ENCODE data around the gene ZNF697. TPM values are rescaled to one million over a fixed set of nuclear protein-coding genes. Genes with fewer than 3 reads are reported as not detected.

ZNF697 gene
- total and polyA plus RNA-seq, 2 donors (not counting 1 experiment from before 2014, with no cell fraction given): not detected

GRCh38 chr1:119687434-119688079 is 39.5 kb upstream of the ZNF697 start:
- no peak overlapping the region for H3K4me3 Mint-ChIP-seq
- TF ChIP-seq CTCF (IDR thresholded peaks at IDR 0.05) (no peak), EZH2 (IDR thresholded peaks at IDR 0.05; ENCODE audit: borderline replicate concordance, insufficient read depth, low read depth, low read length, poor library complexity, severe bottlenecking) (no peak)

GRCh38 chr1:119686661-119687060 is 38.6 kb upstream of the ZNF697 start:
- no peaks in the 10 kb centered on the region for H3K4me1 ChIP-seq (ENCODE audit: control insufficient read depth in 2 of 2, insufficient read depth in 2 of 2, low read length in 2 of 2)
- intact Hi-C loops (cut with micrococcal nuclease): no loop called here
- H4K20me1 ChIP-seq (ENCODE audit: control insufficient read depth, insufficient read depth, low read length, poor library complexity, severe bottlenecking): no peaks in the 10 kb centered on the region
- DNase-seq (no peak), ATAC-seq (ENCODE audit: low read depth) (no peak)
- H3K4me2 ChIP-seq (replicated peaks; ENCODE audit: low read depth, low read length, poor library complexity, severe bottlenecking): no peak overlapping the region
- no peak overlapping the region for H3K4me3 Mint-ChIP-seq
- peaks cover 8% of the 10 kb centered on the region for H3K27me3 Mint-ChIP-seq
- no peak overlapping the region for H2AFZ ChIP-seq (ENCODE audit: insufficient read depth, low read depth, low read length, poor library complexity, severe bottlenecking)
- WGBS (ENCODE audit: insufficient coverage): no CpG with 5 or more reads among the region's 3 CpGs
- TF ChIP-seq CTCF (IDR thresholded peaks at IDR 0.05) (no peak), EZH2 (IDR thresholded peaks at IDR 0.05; ENCODE audit: borderline replicate concordance, insufficient read depth, low read depth, low read length, poor library complexity, severe bottlenecking) (no peak)
- H3K36me3 ChIP-seq (replicated peaks in 1 of 2; ENCODE audit: control extremely low read depth in 1 of 2, control insufficient read depth in 1 of 2, extremely low read depth in 1 of 2, insufficient read depth in 2 of 2, low read length in 1 of 2): no peaks in the 10 kb centered on the region
- no peaks in the 10 kb centered on the region for H3K9me3 Mint-ChIP-seq (ENCODE audit: insufficient read depth)
- H3K27ac Mint-ChIP-seq: no peak overlapping the region
- no peak overlapping the region for H3K4me3 ChIP-seq (ENCODE audit: control extremely low read depth in 1 of 5, extremely low read depth in 1 of 5, insufficient read depth in 1 of 5, low read depth in 2 of 5, low read length in 4 of 5)
- no peaks in the 10 kb centered on the region for H3K4me1 Mint-ChIP-seq
- H3K9ac ChIP-seq (ENCODE audit: low read length): no peak overlapping the region
- CTCF ChIA-PET: no interaction called here
- no peaks in the 10 kb centered on the region for H3K79me2 ChIP-seq (ENCODE audit: control insufficient read depth, insufficient read depth, low read length)
- POLR2A ChIA-PET: no interaction called here
- H3K27ac ChIP-seq (ENCODE audit: low read length in 2 of 2): no peak overlapping the region
- no peaks in the 10 kb centered on the region for H3K27me3 ChIP-seq (replicated peaks in 1 of 4; ENCODE audit: control extremely low read depth in 1 of 4, control insufficient read depth in 3 of 4, insufficient read depth in 4 of 4, low read length in 3 of 4)
- H3K9me3 ChIP-seq (ENCODE audit: control extremely low read depth in 1 of 3, control insufficient read depth in 2 of 3, insufficient read depth in 1 of 3, low read length in 2 of 3): no peaks in the 10 kb centered on the region

More at GRCh38 chr1:119687434-119688079, 39.5 kb upstream of the ZNF697 start:
- Histone ChIP-seq H4K20me1 (ENCODE audit: control insufficient read depth, insufficient read depth, low read length, poor library complexity, severe bottlenecking) (no peaks in the 10 kb centered on the region), H3K4me2 (replicated peaks; ENCODE audit: low read depth, low read length, poor library complexity, severe bottlenecking) (no peak overlapping the region), H3K36me3 (replicated peaks in 1 of 2; ENCODE audit: control extremely low read depth in 1 of 2, control insufficient read depth in 1 of 2, extremely low read depth in 1 of 2, insufficient read depth in 2 of 2, low read length in 1 of 2) (no peaks in the 10 kb centered on the region), H3K9ac (ENCODE audit: low read length) (no peak overlapping the region), H3K4me3 (ENCODE audit: control extremely low read depth in 1 of 5, extremely low read depth in 1 of 5, insufficient read depth in 1 of 5, low read depth in 2 of 5, low read length in 4 of 5) (no peak overlapping the region), H2AFZ (ENCODE audit: insufficient read depth, low read depth, low read length, poor library complexity, severe bottlenecking) (no peak overlapping the region), H3K27me3 (replicated peaks in 1 of 4; ENCODE audit: control extremely low read depth in 1 of 4, control insufficient read depth in 3 of 4, insufficient read depth in 4 of 4, low read length in 3 of 4) (no peaks in the 10 kb centered on the region), H3K27ac (ENCODE audit: low read length in 2 of 2) (no peak overlapping the region), H3K9me3 (ENCODE audit: control extremely low read depth in 1 of 3, control insufficient read depth in 2 of 3, insufficient read depth in 1 of 3, low read length in 2 of 3) (peaks cover 0 to 1% (median 0%) of the 10 kb centered on the region in 3 donors), H3K79me2 (ENCODE audit: control insufficient read depth, insufficient read depth, low read length) (no peaks in the 10 kb centered on the region), H3K4me1 (ENCODE audit: control insufficient read depth in 2 of 2, insufficient read depth in 2 of 2, low read length in 2 of 2) (no peaks in the 10 kb centered on the region)
- WGBS (ENCODE audit: insufficient coverage): 71% methylated on average over 1 of the region's 2 CpGs
- ATAC-seq (ENCODE audit: low read depth) (no peak), DNase-seq (no peak)
- Mint-ChIP-seq H3K4me1 (no peaks in the 10 kb centered on the region), H3K27ac (no peak overlapping the region), H3K27me3 (peaks cover 8% of the 10 kb centered on the region), H3K9me3 (ENCODE audit: insufficient read depth) (no peaks in the 10 kb centered on the region)
- ChIA-PET CTCF (interaction anchor here (1.7 kb wide), 1 partner anchor 8 kb away, joined by 8 read pairs; no protein-coding TSS in a partner anchor), POLR2A (no interaction called here)
- intact Hi-C loops (cut with micrococcal nuclease): no loop called here

All from B cell (primary cell).